Erythroblast (primary cell): ENCODE measurements around the gene NTM.

Experiments used
- GATA1 ChIP-seq: IDR thresholded peaks from 2 replicates; pipeline ENCODE4 v1.6.1; 2011; ENCODE audit warnings: low read depth, mild to moderate bottlenecking, control low read depth, low read length, moderate library complexity
- POLR2A ChIP-seq: IDR thresholded peaks from 2 replicates; pipeline ENCODE4 v1.6.1; 2011; ENCODE audit warnings: mild to moderate bottlenecking, low read length

GRCh38 chr11:132077416-132077815 lies 707.0 kb downstream of the NTM start:
- no peak for TF ChIP-seq POLR2A
- no peak for TF ChIP-seq GATA1
